Neural cell (in vitro differentiated cells): Measurements from ENCODE around the gene ZNF764.

ENCODE experiments used
- EP300 ChIP-seq: fragments of 450-650 bp; conservative IDR thresholded peaks from 2 replicates; pipeline ENCODE4 v1.6.1; 2014; ENCODE audit warnings: antibody characterized with exemption, mild to moderate bottlenecking, moderate library complexity; ENCODE audit not compliant: poor library complexity, severe bottlenecking
- EZH2 ChIP-seq: fragments of 200-600, 300-800 bp; shearing (Covaris generic), sonication (generic); IDR thresholded peaks from 2 replicates; pipeline ENCODE4 v1.6.1; 2014; ENCODE audit warnings: antibody characterized with exemption, low read length, borderline replicate concordance, mild to moderate bottlenecking; ENCODE audit not compliant: insufficient read depth, poor library complexity, severe bottlenecking
- RAD21 ChIP-seq: fragments of 450-650 bp; conservative IDR thresholded peaks from 2 replicates; pipeline ENCODE4 v1.6.1; 2014; ENCODE audit warnings: antibody characterized with exemption, mild to moderate bottlenecking, moderate library complexity
- REST ChIP-seq: IDR thresholded peaks from 2 replicates; pipeline ENCODE4 v1.6.1; 2012; ENCODE audit warnings: borderline replicate concordance
- TAF1 ChIP-seq: IDR thresholded peaks from 2 replicates; pipeline ENCODE4 v1.6.1; 2012; ENCODE audit warnings: low read depth
- TF ChIP-seq, protein P1 (sequence below): fragments of 450-650 bp; IDR thresholded peaks from 2 replicates; pipeline ENCODE4 v1.5.1; 2014; ENCODE audit warnings: antibody characterized with exemption, mild to moderate bottlenecking, moderate library complexity; ENCODE audit not compliant: poor library complexity, severe bottlenecking

DNA sequence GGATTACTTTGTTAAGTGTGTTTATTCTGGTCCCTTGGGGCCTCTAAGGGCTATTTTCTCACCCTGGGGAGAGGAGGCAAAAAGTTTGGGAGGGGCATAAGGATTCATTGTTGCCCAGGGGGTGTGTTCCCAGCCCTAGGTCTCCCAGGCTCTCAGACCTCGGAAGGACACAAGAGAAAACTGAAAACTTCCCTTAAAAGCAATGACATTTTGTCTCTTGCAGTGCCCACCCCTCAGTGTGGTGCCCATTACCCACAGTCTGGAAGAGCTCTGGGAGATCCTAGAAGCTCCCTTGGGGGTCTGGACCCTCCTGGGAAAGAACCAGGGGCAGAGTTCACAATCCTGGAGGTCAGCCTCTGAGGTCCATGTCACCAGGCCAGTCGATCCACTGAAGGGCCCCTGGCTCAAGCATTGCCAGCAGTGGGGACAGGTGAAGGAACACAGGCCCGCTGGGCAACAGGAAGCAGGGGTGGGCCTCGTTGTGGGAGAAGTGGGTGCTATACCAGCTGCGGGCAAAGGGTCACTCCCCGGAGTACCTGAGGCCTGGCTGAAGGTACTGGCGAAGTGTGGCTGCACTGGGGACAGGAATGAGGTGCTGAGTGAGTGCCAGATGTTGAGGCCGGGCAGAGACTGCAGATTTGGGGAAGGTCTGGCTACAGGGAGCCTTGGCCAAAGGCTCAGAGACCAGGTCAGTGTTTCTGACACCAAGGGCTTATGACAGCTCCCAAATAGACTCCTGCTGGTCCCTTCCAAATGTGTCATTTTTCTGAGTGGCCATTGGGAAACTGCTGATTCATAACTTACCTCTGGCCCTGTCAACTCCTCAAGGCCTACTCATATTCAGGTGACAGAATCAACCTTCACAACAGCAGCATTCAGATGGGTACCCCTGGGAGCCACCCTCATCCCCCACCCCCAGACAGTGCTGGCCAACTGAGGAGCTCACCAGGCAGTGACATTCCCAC lies 18.9 kb downstream of the ZNF764 start:
- no peak for TF ChIP-seq RAD21
- no peak for TF ChIP-seq REST
- TF ChIP-seq, protein P1, sequence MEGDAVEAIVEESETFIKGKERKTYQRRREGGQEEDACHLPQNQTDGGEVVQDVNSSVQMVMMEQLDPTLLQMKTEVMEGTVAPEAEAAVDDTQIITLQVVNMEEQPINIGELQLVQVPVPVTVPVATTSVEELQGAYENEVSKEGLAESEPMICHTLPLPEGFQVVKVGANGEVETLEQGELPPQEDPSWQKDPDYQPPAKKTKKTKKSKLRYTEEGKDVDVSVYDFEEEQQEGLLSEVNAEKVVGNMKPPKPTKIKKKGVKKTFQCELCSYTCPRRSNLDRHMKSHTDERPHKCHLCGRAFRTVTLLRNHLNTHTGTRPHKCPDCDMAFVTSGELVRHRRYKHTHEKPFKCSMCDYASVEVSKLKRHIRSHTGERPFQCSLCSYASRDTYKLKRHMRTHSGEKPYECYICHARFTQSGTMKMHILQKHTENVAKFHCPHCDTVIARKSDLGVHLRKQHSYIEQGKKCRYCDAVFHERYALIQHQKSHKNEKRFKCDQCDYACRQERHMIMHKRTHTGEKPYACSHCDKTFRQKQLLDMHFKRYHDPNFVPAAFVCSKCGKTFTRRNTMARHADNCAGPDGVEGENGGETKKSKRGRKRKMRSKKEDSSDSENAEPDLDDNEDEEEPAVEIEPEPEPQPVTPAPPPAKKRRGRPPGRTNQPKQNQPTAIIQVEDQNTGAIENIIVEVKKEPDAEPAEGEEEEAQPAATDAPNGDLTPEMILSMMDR: no peak
- no peak for TF ChIP-seq EZH2
- TF ChIP-seq TAF1: no peak
- no peak for TF ChIP-seq EP300
